GM21447 (cell line): ENCODE results near the gene GEMIN2.
"Not testable (repeated sequence)": the region's sequence is repeated elsewhere in the genome, so short reads cannot be mapped to it uniquely, and the experiment has no call there.

ENCODE experiments used
- ATAC-seq: cut with Tn5 transposase; IDR thresholded peaks from one replicate; pipeline ENCODE4 v1.9.1; 2021; ENCODE audit not compliant: unreplicated experiment

GEMIN2 gene

DNA sequence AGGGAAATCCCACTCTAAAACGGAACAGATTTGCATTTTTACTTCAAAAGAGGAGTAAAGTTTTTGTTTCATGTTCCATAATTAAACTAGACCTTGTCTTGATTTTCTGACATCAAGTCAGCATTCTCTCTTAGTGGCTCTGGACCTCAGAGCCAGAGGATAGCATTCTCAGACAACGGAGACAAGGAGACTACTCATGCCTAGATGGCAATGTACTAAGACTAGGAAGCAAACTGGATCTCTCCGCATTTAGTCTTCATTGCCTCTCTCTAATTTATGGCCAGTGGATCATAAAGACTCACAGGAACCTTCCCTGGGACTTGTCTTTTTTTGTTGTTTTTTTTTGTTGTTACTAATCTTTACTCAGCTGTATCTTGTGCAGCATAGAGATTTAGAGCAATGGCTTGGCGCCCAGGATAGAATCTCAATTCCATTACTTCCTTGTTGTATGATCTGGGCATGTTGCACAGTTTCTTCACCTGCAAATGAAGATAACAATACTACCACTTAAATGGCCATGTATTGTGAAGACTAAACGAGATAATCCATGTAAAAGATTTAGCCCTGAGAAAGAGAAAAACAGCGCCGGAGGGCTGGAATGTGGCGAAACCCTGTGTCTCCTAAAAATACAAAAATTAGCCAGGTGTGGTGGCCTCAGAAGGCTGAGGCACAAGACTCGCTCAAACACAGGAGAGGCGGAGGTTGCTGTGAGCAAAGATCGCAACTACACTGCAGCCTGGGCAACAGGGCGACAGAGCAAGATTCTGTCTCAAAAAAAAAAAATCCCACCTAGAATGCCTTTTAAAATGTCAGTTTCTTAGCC lies 4.0 kb upstream of the GEMIN2 start:
- no peak for ATAC-seq

DNA sequence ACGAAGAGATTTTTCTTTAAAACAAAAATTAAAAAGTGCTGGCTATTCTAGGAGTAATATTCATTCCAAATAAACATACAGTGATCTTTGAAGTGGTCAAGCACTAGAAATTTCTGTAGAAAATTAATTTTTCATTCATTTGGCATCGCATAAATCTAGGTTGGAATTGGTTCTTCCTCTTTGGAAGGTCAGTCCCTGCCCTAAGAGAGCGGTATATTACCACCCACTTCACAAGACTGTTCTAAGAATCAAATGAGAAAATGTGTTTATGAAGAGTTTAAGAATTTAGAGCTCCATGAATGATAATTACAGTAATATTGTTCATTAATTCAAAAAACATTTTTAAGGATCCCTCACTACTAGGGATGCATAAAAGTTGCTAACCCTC lies 444 bp upstream of the GEMIN2 start:
- no peak for ATAC-seq

DNA sequence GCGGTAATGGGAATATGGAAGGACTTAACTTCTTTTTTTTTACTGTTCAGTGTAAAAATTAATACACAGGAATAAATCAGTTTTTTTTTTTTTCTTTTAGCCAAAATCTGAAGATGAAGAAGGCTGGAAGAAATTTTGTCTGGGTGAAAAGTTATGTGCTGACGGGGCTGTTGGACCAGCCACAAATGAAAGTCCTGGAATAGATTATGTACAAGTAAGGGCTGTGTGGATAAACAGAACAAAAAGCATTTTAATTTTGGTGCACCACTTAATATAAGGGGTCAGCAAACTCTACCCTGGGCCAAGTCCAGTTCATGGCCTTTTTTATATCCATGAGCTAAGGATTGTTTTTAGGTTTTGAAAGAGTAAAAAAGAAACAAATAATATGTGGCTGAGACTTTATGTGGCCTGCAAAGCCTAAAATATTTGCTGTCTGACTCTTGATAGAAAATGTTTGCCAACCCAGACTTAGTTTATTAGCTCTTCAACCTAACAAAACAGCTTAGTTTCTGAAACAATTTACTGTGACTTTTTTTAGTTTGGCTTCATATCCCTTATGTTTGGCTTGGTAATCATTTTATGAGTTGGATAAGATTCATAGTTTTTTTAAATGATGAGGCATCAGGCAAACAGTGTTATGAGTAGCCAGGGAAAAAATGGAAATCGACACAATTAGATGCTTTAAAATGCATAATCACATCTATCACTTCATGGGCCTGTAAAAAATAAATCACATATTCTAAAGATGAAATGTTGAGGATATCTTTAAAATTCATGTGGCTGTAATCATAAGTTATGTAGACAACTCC lies 8.4 kb downstream of the GEMIN2 start:
- no peak for ATAC-seq

DNA sequence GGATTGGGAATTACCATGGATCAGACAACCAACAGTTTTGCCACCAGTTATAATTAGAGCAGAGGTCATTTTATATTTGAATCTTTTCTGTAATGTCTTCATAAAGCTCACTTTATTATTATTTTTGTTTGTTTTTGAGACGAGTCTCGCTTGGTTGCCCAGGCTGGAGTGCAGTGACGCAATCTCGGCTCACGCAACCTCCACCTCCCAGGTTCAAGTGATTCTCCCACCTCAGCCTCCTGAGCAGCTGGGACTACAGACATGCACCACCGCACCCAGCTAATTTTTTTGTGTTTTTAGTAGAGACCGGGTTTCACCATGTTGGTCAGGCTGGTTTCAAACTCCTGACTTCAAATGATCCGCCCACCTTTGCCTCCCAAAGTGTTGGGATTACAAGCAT lies 23.7 kb downstream of the GEMIN2 start:
- ATAC-seq: not testable (repeated sequence)

DNA sequence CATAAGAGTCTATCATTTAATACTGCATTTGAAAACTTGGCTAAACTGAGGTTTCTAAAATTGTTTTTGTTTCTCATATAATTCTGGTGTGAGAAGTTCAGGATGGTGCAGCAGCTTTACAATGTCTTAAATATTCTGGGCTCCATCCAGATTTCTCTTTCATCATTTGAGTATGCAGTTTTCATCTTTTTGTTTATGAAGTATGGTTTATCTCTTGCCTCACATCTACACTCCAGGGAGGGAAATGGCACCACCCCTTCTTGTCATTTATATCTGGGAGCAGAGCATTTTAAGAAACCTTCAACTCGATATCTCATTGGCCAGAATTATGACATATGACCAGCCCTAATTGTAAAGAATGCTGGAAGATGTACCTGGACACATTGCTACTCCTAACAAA lies 24.3 kb downstream of the GEMIN2 start:
- no peak for ATAC-seq

DNA sequence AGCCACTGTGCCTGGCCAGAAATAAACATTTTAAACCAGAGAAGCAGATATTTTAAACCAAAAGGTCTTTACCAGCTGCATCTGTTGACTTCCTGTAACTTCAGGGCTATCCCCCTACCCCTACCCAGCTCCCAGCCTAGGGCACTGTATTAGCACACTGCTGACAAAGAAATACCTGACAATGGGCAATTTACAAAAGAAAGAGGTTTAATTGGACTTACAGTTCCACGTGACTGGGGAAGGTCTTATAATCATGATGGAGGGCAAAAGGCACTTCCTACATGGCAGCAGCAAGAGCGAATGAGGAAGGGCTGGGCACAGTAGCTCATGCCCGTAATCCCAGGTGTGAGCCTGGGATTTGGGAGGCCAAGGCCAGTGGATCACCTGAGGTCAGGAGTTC lies 26.0 kb downstream of the GEMIN2 start:
- ATAC-seq: no peak

DNA sequence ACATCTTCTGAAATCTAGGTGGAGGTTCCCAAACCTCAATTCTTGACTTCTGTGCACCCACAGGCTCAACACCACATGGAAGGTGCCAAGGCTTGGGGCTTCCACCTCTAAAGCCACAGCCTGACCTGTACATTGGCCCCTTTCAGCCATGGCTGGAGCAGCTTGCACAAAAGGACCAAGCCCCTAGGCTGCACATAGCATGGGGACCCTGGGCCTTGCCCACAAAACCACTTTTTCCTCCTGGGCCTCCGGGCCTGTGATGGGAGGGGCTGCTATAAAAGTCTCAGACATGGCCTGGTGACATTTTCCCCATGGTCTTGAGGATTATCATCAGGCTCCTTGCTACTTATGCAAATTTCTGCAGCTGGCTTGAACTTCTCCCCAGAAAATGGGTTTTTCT lies 27.5 kb downstream of the GEMIN2 start:
- ATAC-seq: not testable (repeated sequence)

DNA sequence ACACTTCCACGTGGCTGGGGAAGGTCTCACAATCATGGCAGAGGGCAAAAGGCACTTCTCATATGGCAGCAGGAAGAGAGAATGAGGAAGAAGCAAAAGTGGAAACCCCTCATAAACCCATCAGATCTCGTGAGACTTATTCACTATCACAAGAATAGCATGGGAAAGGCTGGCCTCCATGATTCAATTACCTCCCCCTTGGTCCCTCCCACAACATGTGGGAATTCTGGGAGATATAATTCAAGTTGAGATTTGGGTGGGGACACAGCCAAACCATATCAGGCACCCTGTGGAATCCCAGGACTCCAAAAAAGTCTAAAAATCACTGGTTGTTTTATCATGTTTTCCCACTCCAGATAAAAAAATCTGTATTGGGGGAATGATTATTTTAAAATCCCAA lies 29.1 kb downstream of the GEMIN2 start:
- not testable (repeated sequence) for ATAC-seq

DNA sequence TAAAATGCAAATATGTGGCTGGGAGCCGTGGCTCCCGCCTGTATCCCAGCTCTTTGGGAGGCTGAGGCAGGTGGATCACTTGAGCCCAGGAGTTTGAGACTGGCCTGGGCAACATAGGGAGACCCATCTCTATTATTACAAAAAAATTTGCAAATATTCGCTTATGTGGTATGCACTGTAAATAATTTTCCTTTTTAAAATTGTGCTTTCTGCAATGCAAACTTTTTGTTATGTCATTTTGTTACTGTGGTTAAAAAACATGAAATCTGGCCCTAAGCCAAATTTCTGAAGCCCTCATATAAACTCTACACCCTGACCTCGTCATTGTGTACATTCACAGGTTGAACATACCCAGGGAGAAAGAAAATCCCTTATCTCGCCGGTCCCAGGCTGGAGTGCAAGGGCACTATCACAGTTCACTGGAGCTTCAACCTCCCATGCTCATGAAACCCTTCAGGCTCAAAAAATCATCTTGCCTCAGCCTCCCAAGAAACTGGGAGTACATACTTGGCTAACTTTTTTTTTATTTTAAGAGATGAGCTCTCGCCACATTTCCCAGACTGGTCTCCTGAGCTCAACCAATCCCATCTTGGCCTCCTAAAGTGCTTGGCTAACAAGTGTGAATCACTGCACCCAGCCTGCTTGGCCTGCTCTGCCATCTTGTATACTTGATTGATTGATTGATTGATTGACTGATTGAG lies 31.3 kb downstream of the GEMIN2 start:
- ATAC-seq: no peak

DNA sequence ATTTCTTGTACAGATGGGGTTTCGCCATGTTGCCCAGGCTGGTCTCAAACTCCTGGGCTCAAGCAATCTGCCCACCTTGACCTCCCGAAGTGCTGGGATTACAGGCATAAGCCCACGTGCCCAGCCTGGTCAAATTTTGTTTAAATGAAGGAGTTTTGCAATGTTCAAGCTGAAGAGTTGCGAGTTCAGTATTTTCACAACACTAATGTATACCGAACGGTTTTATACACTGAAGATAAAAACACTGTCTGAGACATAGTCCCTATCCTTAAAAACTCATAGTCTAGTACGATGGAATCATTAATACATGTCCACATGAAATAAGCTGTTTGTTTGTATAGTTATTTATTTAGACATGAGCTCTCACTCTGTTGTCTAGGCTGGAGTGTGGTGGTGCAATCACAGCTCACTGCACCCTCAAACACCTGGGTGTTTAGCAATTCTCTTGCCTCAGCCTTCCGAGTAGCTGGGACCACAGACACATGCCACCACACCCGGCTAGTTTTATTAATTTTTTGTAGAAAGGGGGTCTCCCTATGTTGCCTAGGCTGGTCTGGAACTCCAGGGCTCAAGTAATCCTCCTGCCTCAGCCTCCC lies 40.6 kb downstream of the GEMIN2 start:
- ATAC-seq: no peak

DNA sequence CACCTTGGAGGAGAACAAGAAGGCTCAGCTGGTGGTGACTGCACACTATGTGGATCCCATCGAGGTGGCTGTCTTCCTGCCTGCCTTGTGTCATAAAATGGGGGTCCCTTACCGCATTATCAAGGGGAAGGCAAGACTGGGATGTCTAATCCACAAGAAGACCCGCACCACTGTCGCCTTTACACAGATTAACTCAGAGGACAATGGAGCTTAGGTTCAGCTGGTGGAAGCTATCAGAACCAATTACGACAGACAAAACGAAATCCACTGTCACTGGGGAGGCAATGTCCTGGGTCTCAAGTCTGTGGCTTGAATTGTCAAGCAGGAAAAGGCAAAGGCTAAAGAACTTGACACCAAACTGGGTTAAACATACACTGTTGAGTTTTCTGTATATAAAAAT lies 43.4 kb downstream of the GEMIN2 start:
- no peak for ATAC-seq

DNA sequence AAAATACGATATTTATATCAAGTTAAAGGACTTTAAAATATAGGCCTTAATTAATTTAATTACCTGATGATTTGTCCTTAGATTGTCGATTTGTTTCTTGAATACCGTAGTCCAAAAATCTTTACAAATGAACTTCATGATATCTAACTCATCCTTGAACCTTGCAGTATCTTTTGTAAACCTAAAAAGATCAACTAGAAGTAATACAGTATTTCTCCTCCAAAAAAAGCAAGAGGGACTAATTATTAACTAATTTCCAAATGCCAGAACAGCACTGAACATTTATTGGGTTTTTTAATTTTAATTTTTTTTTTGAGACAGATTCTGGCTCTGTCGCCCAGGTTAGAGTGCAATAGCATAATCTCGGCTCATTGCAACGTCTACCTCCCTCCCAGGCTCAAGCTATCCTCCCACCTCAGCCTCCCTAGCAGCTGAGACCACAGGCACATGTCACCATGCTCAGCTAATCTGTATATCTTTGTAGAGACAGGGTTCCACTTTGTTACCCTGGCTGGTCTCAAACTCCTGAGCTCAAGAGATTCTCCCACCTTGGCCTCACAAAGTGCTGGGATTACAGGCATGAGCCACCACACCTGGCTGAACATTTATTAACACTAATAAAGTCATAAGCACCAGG lies 44.2 kb downstream of the GEMIN2 start:
- ATAC-seq: no peak

DNA sequence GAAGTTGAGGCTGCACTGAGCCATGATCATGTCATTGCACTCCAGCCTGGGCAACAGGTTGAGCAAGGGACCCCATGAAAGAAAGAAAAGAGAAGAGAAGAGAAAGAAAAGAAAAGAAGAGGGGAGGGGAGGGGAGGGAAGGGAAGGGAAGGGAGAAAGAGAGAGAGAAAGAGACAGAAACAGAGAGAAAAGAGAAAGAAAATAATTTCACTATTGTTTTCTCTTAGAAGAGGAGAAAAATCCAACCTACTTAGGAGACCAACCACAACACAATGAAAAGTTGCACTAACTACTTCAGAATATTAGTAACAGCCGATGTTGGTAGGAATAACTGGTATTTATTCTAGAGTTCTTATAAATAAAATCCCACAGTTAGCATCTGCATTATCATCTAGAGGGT lies 46.4 kb downstream of the GEMIN2 start:
- ATAC-seq: no peak

DNA sequence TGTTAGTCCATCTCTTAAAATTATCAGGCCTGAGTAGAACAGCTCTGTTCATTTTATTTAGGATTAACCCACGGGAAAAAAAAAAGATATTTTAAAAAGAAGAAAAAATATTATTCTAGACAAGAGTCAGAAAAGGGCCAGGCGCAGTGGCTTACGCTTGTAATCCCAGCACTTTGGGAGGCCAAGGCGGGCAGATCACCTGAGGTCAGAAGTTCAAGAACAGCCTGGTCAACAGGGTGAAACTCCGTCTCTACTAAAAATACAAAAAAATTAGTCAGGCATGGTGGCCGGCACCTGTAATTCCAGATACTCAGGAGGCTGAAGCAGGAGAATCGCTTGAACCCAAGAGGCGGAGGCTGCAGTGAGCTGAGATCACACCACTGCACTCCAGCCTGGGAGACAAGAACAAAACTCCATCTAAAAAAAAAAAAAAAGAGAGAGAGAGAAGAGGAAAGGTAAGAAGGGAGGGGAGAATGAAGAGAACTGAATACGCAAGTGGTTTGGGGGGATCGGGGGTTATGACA lies 53.7 kb downstream of the GEMIN2 start:
- ATAC-seq: not testable (repeated sequence)

DNA sequence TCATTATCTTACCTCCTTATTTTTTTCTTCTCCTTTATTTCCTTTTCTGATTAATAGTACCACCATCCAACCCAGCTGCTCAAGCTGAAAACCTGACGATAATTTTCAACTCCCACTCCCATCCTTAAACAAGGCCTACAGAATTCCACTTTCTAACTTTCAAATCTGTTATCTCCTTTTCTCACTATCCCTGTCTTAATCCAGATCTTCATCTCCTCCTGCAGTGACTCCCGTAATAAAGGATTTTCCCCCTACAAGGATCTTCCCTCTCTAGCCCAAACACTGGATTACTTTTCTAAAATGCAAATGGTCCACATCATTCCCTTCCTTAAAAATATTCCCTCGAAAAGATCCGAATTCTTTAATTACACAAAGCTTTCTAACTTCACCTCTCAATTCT lies 54.5 kb downstream of the GEMIN2 start:
- ATAC-seq: no peak

DNA sequence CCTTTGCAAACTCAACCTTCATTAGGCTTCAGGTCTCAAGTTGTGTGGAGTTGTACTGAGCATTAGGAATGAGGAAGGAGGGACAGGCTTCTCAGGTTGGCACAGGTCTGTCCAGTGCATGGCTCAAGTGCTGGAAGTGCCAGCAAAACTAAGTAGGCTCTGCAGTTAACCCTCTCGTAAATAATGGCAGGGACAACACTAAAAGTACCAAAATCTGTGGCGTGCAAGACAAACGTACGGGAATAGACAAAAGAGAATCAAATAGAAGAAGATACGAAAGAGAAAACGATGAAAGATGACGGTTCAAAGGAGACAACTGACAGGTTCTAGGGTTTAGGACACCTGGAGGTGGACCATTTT lies 55.4 kb downstream of the GEMIN2 start:
- peak; percentile 6 for ATAC-seq

DNA sequence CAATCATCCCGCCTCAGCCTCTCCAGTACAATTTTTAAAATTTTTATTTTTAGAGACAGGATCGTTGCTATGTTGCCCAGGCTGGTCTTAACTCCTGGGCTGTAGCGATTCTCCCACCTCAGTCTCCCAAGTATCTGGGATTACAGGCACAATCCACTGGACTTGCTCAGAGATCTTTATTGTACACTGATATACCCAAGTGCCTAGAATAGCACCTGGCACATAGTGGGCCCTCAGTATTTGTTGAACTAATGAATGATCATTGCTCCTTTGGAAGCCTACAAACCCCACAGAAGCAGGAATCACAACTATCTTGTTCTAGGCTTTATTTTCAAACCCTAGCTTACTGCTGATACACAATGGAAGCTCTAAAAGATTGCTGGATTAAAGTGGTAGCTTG lies 59.1 kb downstream of the GEMIN2 start:
- no peak for ATAC-seq

DNA sequence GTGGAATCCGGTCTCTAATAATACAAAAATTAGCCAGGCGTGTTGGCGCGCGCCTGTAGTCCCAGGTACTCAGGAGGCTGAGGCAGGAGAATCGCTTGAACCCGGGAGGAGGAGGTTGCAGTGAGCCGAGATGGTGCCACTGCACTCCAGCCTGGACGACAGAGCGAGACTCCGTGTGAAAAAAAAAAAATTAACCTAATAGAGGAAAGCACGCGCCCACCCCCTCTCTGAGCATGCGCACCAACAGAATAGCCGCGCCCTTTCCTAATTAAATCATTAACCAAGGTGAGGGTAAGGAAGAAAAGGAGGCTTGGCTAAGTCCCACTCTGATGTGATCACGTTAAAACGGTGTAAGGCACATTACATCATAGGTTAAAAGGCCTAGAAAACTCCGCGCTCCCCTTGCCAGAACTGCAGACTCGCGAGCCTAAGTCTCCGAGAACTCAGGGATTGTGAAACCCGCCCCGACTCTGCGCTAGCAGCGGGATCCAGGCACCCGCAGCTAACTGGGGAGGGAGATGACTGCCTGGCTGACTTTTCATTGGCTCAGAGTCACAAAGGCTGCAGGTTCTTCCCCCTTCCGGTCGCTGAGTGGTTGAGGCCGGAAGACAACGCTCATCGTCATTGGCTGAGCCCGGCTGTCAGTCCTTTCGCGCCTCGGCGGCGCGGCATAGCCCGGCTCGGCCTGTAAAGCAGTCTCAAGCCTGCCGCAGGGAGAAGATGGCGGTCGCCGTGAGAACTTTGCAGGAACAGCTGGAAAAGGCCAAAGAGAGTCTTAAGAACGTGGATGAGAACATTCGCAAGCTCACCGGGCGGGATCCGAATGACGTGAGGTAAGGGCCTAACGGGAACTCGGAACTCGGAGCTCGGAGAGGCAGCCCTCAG lies 60.7 kb downstream of the GEMIN2 start, which contains the start of gene PNN:
PNN (plus strand) TSS at position 695 of the 885 bp plus-strand sequence; CDS start at position 721, 26 bp downstream.
- peak; percentile 88 for ATAC-seq

DNA sequence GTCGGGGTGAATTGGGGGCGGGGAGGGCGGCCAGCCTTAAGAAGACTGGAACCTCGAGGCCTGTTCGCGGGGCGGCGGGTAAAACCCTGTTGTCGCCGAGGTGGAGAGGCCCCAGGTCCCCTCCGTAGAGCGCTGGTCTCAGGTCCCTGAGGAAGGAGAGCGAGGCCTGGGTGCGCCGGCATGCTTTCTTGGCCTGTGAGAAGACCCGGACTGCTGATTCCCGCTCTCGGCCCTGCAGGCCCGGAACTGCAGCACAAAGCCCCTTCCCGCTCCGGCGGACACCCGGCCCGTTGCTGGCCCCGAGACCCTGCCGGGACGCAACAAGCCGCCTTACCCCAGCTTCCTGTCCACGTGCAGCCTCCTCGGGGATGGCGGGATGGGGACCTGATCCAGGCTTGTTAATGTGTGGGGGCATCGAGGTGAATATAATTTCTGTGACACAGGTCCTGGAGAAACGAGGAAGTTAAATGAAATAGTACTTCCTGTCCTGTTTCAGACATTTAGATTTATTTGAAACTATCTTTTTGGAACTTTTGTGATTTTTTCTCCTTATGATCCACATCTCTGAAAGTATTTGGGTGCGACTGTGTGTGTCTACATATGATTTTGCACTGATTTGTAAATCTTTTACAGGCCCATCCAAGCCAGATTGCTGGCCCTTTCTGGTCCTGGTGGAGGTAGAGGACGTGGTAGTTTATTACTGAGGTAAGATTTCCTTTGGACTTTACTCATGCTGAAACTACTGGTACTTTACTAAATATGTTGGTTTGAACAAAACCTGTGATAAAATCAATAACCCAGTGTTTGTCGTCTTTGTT lies 61.5 kb downstream of the GEMIN2 start:
- ATAC-seq: peak; percentile 3
